H9 (cell line): ENCODE data around the gene WDFY3. TPM values are rescaled to one million over a fixed set of nuclear protein-coding genes. Genes with fewer than 3 reads are reported as not detected.

ENCODE experiments used
- DNase-seq: peaks from one replicate; pipeline ENCODE4 v3.0.0-alpha.2; 2017
- H2AFZ ChIP-seq: one replicate; pipeline ENCODE4 v1.6.1; 2013; ENCODE audit warnings: mild to moderate bottlenecking, low read length, control low read depth, moderate library complexity
- H2AK5ac ChIP-seq: 2 replicates; pipeline ENCODE4 v1.6.1; 2013; ENCODE audit warnings: low read length, control low read depth, mixed read lengths; ENCODE audit not compliant: insufficient read length
- H2BK120ac ChIP-seq: one replicate; pipeline ENCODE4 v1.6.1; 2013; ENCODE audit warnings: low read depth, mild to moderate bottlenecking, low read length, control low read depth, inconsistent platforms; ENCODE audit not compliant: poor library complexity, severe bottlenecking
- H2BK12ac ChIP-seq: 2 replicates; pipeline ENCODE4 v1.6.1; 2013; ENCODE audit warnings: low read length, control low read depth, mixed read lengths, low read depth; ENCODE audit not compliant: insufficient read length
- H2BK15ac ChIP-seq: 2 replicates; pipeline ENCODE4 v1.6.1; 2013; ENCODE audit warnings: low read depth, low read length, control low read depth
- H2BK20ac ChIP-seq: one replicate; pipeline ENCODE4 v1.6.1; 2013; ENCODE audit warnings: low read depth, mild to moderate bottlenecking, low read length, control low read depth, inconsistent platforms; ENCODE audit not compliant: poor library complexity, severe bottlenecking
- H2BK5ac ChIP-seq: 2 replicates; pipeline ENCODE4 v1.6.1; 2013; ENCODE audit warnings: low read length, control low read depth, mixed read lengths; ENCODE audit not compliant: insufficient read length
- H3K14ac ChIP-seq: 2 replicates; pipeline ENCODE4 v1.6.1; 2013; ENCODE audit warnings: low read length, control low read depth; ENCODE audit not compliant: insufficient read depth
- H3K18ac ChIP-seq: 2 replicates; pipeline ENCODE4 v1.6.1; 2013; ENCODE audit warnings: low read depth, mild to moderate bottlenecking, mixed read lengths, low read length, control low read depth; ENCODE audit not compliant: insufficient read length
- H3K23ac ChIP-seq: 2 replicates; pipeline ENCODE4 v1.6.1; 2013; ENCODE audit warnings: low read length, control low read depth, mixed read lengths, low read depth; ENCODE audit not compliant: insufficient read length
- H3K23me2 ChIP-seq: 2 replicates; pipeline ENCODE4 v1.6.1; 2013; ENCODE audit warnings: low read depth, mild to moderate bottlenecking, mixed read lengths, low read length, control low read depth; ENCODE audit not compliant: insufficient read length, poor library complexity, severe bottlenecking
- H3K27ac ChIP-seq: 2 replicates; pipeline ENCODE4 v1.5.1; 2013; ENCODE audit warnings: low read length, control low read depth, mixed read lengths, low read depth; ENCODE audit not compliant: insufficient read length
- H3K27me3 ChIP-seq: 2 replicates; pipeline ENCODE4 v1.6.1; 2013; ENCODE audit warnings: low read length, control low read depth, inconsistent platforms; ENCODE audit not compliant: insufficient read depth
- H3K4ac ChIP-seq: 2 replicates; pipeline ENCODE4 v1.6.1; 2013; ENCODE audit warnings: low read depth, mild to moderate bottlenecking, control low read depth, inconsistent platforms, low read length, moderate library complexity
- H3K4me1 ChIP-seq: 2 replicates; pipeline ENCODE4 v1.6.1; 2013; ENCODE audit warnings: low read length, control low read depth, inconsistent platforms; ENCODE audit not compliant: insufficient read depth
- H3K4me2 ChIP-seq: 2 replicates; pipeline ENCODE4 v1.6.1; 2013; ENCODE audit warnings: low read length, control low read depth, mixed read lengths; ENCODE audit not compliant: insufficient read length, insufficient read depth
- H3K56ac ChIP-seq: 2 replicates; pipeline ENCODE4 v1.6.1; 2013; ENCODE audit warnings: low read depth, mild to moderate bottlenecking, mixed read lengths, low read length, control low read depth; ENCODE audit not compliant: insufficient read length
- H3K79me1 ChIP-seq: 2 replicates; pipeline ENCODE4 v1.6.1; 2013; ENCODE audit warnings: low read depth, mild to moderate bottlenecking, moderate library complexity, low read length, control low read depth, inconsistent platforms; ENCODE audit not compliant: insufficient read depth, poor library complexity, severe bottlenecking
- H3K79me2 ChIP-seq: 2 replicates; pipeline ENCODE4 v1.6.1; 2013; ENCODE audit warnings: low read length, control low read depth, inconsistent platforms; ENCODE audit not compliant: insufficient read depth
- H3K9ac ChIP-seq: 2 replicates; pipeline ENCODE4 v1.6.1; 2013; ENCODE audit warnings: low read length, control low read depth, mixed read lengths; ENCODE audit not compliant: insufficient read length; ENCODE audit errors: extremely low read depth
- H3K9me3 ChIP-seq: one replicate; pipeline ENCODE4 v1.6.1; 2013; ENCODE audit warnings: low read depth, low read length, inconsistent platforms; ENCODE audit not compliant: control insufficient read depth
- H3T11ph ChIP-seq: one replicate; pipeline ENCODE4 v1.6.1; 2013; ENCODE audit warnings: mild to moderate bottlenecking, low read length, control low read depth, inconsistent platforms
- H4K20me1 ChIP-seq: one replicate; pipeline ENCODE4 v1.6.1; 2013; ENCODE audit not compliant: control insufficient read depth, insufficient read length, insufficient read depth
- H4K5ac ChIP-seq: 2 replicates; pipeline ENCODE4 v1.6.1; 2013; ENCODE audit warnings: low read depth, mild to moderate bottlenecking, mixed read lengths, low read length, control low read depth; ENCODE audit not compliant: insufficient read length
- H4K8ac ChIP-seq: replicated peaks from 2 replicates; pipeline ENCODE4 v1.6.1; 2013; ENCODE audit warnings: low read length, control low read depth, mixed read lengths, low read depth; ENCODE audit not compliant: insufficient read length
- H4K91ac ChIP-seq: 2 replicates; pipeline ENCODE4 v1.6.1; 2013; ENCODE audit warnings: low read depth, mild to moderate bottlenecking, moderate library complexity, mixed read lengths, low read length, control low read depth; ENCODE audit not compliant: insufficient read length
- H3K27ac Mint-ChIP-seq, 3 experiments: 2 replicates in 2 of 3; 3 replicates in 1 of 3; pipeline ENCODE4 v1.8.0; 2020 to 2021; ENCODE audit warnings: mixed read lengths in 3 of 3, mild to moderate bottlenecking in 1 of 3, moderate library complexity in 1 of 3
- H3K27me3 Mint-ChIP-seq: 2 replicates; pipeline ENCODE4 v1.8.0; 2021; ENCODE audit warnings: low read depth, mild to moderate bottlenecking, moderate library complexity, mixed read lengths
- H3K36me3 Mint-ChIP-seq, 3 experiments: 2 replicates in 2 of 3; 3 replicates in 1 of 3; pipeline ENCODE4 v1.8.0; 2020 to 2021; ENCODE audit warnings: low read depth in 3 of 3, mixed read lengths in 3 of 3; ENCODE audit not compliant: insufficient read depth in 1 of 3
- H3K4me1 Mint-ChIP-seq, 2 experiments: 2 replicates each; pipeline ENCODE4 v1.8.0; 2020; ENCODE audit warnings: mixed read lengths in 2 of 2
- H3K4me3 Mint-ChIP-seq, 2 experiments: 2 replicates in 1 of 2; 3 replicates in 1 of 2; pipeline ENCODE4 v1.8.0; 2020 to 2021; ENCODE audit warnings: mild to moderate bottlenecking in 2 of 2, mixed read lengths in 2 of 2, moderate library complexity in 1 of 2
- H3K9me3 Mint-ChIP-seq, 2 experiments: 2 replicates in 1 of 2; 3 replicates in 1 of 2; pipeline ENCODE4 v1.8.0; 2020; ENCODE audit warnings: mild to moderate bottlenecking in 2 of 2, mixed read lengths in 2 of 2, moderate library complexity in 1 of 2
- WGBS: extraction: QIAGEN DNeasy Blood & Tissue Kit; methylation state at CpG from one replicate; pipeline ENCODE4 v1.1.7; 2013; ENCODE audit warnings: missing lambda C conversion rate, low lambda C conversion rate, mixed read lengths; ENCODE audit not compliant: insufficient read length; ENCODE audit errors: extremely low coverage; 5-methylcytosine and 5-hydroxymethylcytosine counted together
- total RNA-seq: library from RNA; stranded (reverse); gene quantifications from 2 replicates; pipeline ENCODE4 v1.2.1, GENCODE V29; 2021
- TF ChIP-seq, protein P1 (sequence below): fragments of 200-600 bp; sonication (generic); conservative IDR thresholded peaks from 3 replicates; pipeline ENCODE4 v1.8.0; 2021; ENCODE audit warnings: antibody characterized with exemption, mild to moderate bottlenecking

WDFY3 gene
- total RNA-seq, 1 experiment from 2014 or later: 54.6 TPM

DNA sequence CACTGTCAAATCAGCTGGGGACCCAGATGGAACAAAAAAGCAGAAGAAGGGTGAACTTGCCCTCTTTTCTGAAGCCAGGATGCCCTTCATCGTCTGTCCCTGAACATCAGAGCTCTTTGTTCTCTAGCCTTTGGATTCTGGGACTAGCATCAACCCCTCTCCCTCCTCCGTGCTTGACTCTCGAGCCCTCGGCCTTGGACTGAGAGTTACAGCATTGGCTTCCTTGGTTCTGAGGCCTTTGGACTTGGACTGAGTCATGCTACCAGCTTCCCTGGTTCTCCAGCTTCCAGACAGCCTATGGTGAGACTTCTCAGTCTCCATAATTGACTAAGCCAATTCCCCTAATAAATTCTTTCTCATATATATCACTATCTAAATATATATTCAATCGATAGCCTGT, 38.4 kb downstream of the WDFY3 start:
- Histone ChIP-seq H3K9ac (no peak overlapping the region), H3T11ph (no peak overlapping the region), H2BK120ac (no peak overlapping the region), H3K9me3 (no peaks in the 10 kb centered on the region), H4K20me1 (no peaks in the 10 kb centered on the region), H4K5ac (no peak overlapping the region), H2BK20ac (no peak overlapping the region), H3K4me2 (no peak overlapping the region), H3K56ac (no peak overlapping the region), H2AFZ (no peak overlapping the region), H3K14ac (no peak overlapping the region), H3K27ac (no peak overlapping the region), H3K4me1 (peaks cover 3% of the 10 kb centered on the region; the same call in 1 of the 2 replicates), H3K23me2 (no peaks in the 10 kb centered on the region), H3K4ac (no peak overlapping the region), H3K27me3 (no peaks in the 10 kb centered on the region), H2BK12ac (no peak overlapping the region), H3K18ac (no peak overlapping the region), H4K91ac (no peak overlapping the region), H2AK5ac (no peak overlapping the region), H3K23ac (no peak overlapping the region), H4K8ac (no peak overlapping the region), H2BK15ac (no peak overlapping the region), H3K79me1 (no peaks in the 10 kb centered on the region), H3K79me2 (no peaks in the 10 kb centered on the region; the same call in 1 of the 2 replicates), H2BK5ac (no peak overlapping the region)
- H3K9me3 Mint-ChIP-seq: peaks cover 3 to 6% of the 10 kb centered on the region in 2 experiments; a peak in 4 of 5 replicates
- H3K4me1 Mint-ChIP-seq: peaks cover 36 to 37% of the 10 kb centered on the region in 2 experiments
- TF ChIP-seq, protein P1, sequence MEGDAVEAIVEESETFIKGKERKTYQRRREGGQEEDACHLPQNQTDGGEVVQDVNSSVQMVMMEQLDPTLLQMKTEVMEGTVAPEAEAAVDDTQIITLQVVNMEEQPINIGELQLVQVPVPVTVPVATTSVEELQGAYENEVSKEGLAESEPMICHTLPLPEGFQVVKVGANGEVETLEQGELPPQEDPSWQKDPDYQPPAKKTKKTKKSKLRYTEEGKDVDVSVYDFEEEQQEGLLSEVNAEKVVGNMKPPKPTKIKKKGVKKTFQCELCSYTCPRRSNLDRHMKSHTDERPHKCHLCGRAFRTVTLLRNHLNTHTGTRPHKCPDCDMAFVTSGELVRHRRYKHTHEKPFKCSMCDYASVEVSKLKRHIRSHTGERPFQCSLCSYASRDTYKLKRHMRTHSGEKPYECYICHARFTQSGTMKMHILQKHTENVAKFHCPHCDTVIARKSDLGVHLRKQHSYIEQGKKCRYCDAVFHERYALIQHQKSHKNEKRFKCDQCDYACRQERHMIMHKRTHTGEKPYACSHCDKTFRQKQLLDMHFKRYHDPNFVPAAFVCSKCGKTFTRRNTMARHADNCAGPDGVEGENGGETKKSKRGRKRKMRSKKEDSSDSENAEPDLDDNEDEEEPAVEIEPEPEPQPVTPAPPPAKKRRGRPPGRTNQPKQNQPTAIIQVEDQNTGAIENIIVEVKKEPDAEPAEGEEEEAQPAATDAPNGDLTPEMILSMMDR: no peak
- H3K27ac Mint-ChIP-seq: peak overlapping the region in 1 of 3 experiments; percentile 35; a peak in 4 of 7 replicates
- no peak overlapping the region for H3K4me3 Mint-ChIP-seq
- no peak for DNase-seq
- H3K27me3 Mint-ChIP-seq: no peaks in the 10 kb centered on the region
- WGBS: 100% methylated on average over 1 of the region's 5 CpGs
- H3K36me3 Mint-ChIP-seq: peaks cover 28 to 37% (median 33%) of the 10 kb centered on the region in 3 experiments
